Measurements from ENCODE around the gene TMEM89.

DNA sequence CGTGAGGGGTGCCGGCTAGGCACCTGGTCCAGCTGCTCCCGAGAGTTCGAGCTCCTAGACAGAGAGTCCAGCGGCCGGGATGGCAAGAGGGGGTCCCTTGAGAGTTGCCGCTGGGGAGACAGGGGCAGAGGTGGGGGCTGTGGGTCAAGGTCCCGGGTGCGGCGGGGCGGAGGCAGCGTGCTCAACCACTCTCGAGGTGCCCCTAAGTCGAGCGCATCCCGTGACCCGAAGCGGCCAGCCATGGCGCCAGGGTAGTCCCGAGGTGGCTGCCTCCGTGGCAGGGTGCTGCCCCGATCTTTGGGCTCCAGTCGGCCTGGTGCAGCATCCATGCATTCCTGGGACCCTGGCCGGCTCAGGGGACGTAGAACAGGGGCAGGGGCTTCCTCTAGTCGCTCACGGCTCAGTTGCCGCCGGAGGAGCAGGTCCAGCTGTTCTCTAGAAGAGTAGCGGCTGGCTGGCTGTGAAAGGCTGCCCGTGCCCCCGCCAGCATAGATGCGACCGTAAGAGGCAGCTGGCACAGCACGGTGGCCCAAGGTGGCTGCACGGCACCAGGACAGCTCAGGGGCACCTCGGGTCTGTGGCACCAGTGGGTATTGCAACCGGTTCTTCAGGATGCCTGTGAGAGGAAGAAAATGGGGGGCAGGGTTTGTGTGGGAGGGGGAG, 18.5 kb upstream of the TMEM89 start:
- TF ChIP-seq, protein P1, sequence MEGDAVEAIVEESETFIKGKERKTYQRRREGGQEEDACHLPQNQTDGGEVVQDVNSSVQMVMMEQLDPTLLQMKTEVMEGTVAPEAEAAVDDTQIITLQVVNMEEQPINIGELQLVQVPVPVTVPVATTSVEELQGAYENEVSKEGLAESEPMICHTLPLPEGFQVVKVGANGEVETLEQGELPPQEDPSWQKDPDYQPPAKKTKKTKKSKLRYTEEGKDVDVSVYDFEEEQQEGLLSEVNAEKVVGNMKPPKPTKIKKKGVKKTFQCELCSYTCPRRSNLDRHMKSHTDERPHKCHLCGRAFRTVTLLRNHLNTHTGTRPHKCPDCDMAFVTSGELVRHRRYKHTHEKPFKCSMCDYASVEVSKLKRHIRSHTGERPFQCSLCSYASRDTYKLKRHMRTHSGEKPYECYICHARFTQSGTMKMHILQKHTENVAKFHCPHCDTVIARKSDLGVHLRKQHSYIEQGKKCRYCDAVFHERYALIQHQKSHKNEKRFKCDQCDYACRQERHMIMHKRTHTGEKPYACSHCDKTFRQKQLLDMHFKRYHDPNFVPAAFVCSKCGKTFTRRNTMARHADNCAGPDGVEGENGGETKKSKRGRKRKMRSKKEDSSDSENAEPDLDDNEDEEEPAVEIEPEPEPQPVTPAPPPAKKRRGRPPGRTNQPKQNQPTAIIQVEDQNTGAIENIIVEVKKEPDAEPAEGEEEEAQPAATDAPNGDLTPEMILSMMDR (IDR thresholded peaks at IDR 0.05), result no peak
- TF ChIP-seq POLR2A (IDR thresholded peaks at IDR 0.05), result no peak
